Endothelial cell of umbilical vein (primary cell): ENCODE measurements around the gene CYTH1. TPM values are rescaled to one million over a fixed set of nuclear protein-coding genes. Genes with fewer than 3 reads are reported as not detected.

ENCODE experiments used
- BruUV-seq: library from RNA; stranded (reverse); fragments of 400-500 nt; replicated peaks from 2 replicates; lab custom pipeline; 2021; lab: Mats Ljungman, UMichigan
- CTCF ChIA-PET: fragments of 300-600, 350-600 bp; sonication (Branson Sonifier 250); formaldehyde crosslinking; loops from one replicate; lab custom pipeline; 2021; ENCODE audit warnings: antibody characterized with exemption, inconsistent platforms; lab: Charles Lee
- POLR2A ChIA-PET: fragments of 300-600, 350-600 bp; sonication (Branson Sonifier 250); formaldehyde crosslinking; loops from one replicate; lab custom pipeline; 2021; ENCODE audit warnings: antibody characterized with exemption, inconsistent platforms; lab: Charles Lee
- DNase-seq: peaks from one replicate; pipeline ENCODE4 v3.0.0-alpha.2; 2011; ENCODE audit warnings: low read depth, low spot score
- FAIRE-seq: peaks from 2 replicates; lab custom pipeline; 2011; peaks lifted over from hg19 to GRCh38; lab: Jason Lieb, UNC
- H2AFZ ChIP-seq: 2 replicates; pipeline ENCODE4 v1.6.0; 2012; ENCODE audit warnings: low read depth, low read length, control low read depth, inconsistent platforms
- H3K27ac ChIP-seq: 2 replicates; pipeline ENCODE4 v1.5.1; 2011; ENCODE audit warnings: low read depth, mild to moderate bottlenecking, control low read depth, low read length, moderate library complexity; ENCODE audit not compliant: insufficient read depth
- H3K27me3 ChIP-seq, 2 experiments: 2 replicates each; pipeline versions ENCODE4 v1.6.0 to v1.6.1; 2011; ENCODE audit warnings: low read length in 2 of 2, mixed read lengths in 1 of 2; ENCODE audit not compliant: control insufficient read depth in 2 of 2, insufficient read depth in 2 of 2
- H3K36me3 ChIP-seq, 2 experiments: 2 replicates in 1 of 2; 3 replicates in 1 of 2; pipeline ENCODE4 v1.5.1; 2011; ENCODE audit warnings: low read length in 2 of 2, mild to moderate bottlenecking in 1 of 2, moderate library complexity in 1 of 2; ENCODE audit not compliant: control insufficient read depth in 2 of 2, insufficient read depth in 2 of 2; ENCODE audit errors: extremely low read depth in 1 of 2
- H3K4me1 ChIP-seq: 3 replicates; pipeline ENCODE4 v1.5.1; 2011; ENCODE audit warnings: mild to moderate bottlenecking, low read length; ENCODE audit not compliant: control insufficient read depth, insufficient read depth; ENCODE audit errors: extremely low read depth
- H3K4me2 ChIP-seq: 2 replicates; pipeline ENCODE4 v1.6.1; 2011; ENCODE audit warnings: low read length, control low read depth, mixed read lengths; ENCODE audit not compliant: insufficient read depth
- H3K4me3 ChIP-seq, 3 experiments: fragments of 200-600 bp in 1 of 3; sonication (generic), shearing (Covaris generic) in 1 of 3; replicated peaks in 1 of 3; 2 replicates each; pipeline ENCODE4 v1.5.1; 2011 to 2016; ENCODE audit warnings: control low read depth in 3 of 3, low read length in 3 of 3, mild to moderate bottlenecking in 2 of 3, inconsistent platforms in 1 of 3, low read depth in 1 of 3, moderate library complexity in 1 of 3; ENCODE audit not compliant: insufficient read depth in 1 of 3
- H3K79me2 ChIP-seq: 2 replicates; pipeline ENCODE4 v1.6.0; 2012; ENCODE audit warnings: low read length, inconsistent platforms; ENCODE audit not compliant: control insufficient read depth, insufficient read depth
- H3K9ac ChIP-seq: replicated peaks from 2 replicates; pipeline ENCODE3; 2011; ENCODE audit warnings: low read length, control low read depth; ENCODE audit not compliant: insufficient read depth; ENCODE audit errors: extremely low read depth
- H3K9me1 ChIP-seq: replicated peaks from 3 replicates; pipeline ENCODE4 v1.6.0; 2011; ENCODE audit warnings: mild to moderate bottlenecking, low read length; ENCODE audit not compliant: control insufficient read depth, insufficient read depth; ENCODE audit errors: extremely low read depth
- H3K9me3 ChIP-seq: replicated peaks from 2 replicates; pipeline ENCODE4 v1.5.1; 2012; ENCODE audit warnings: low read length, inconsistent platforms; ENCODE audit not compliant: control insufficient read depth, insufficient read depth
- H4K20me1 ChIP-seq: replicated peaks from 2 replicates; pipeline ENCODE3; 2011; ENCODE audit warnings: mild to moderate bottlenecking, low read length; ENCODE audit not compliant: control insufficient read depth, insufficient read depth; ENCODE audit errors: extremely low read depth
- EZH2 ChIP-seq: IDR thresholded peaks from 2 replicates; pipeline ENCODE4 v1.6.1; 2012; ENCODE audit warnings: borderline replicate concordance, low read depth, mild to moderate bottlenecking, moderate library complexity, low read length, inconsistent platforms; ENCODE audit not compliant: severe bottlenecking
- FOS ChIP-seq: IDR thresholded peaks from 2 replicates; pipeline ENCODE4 v1.6.1; 2011; ENCODE audit warnings: mild to moderate bottlenecking, low read length, moderate library complexity, borderline replicate concordance; ENCODE audit not compliant: insufficient read depth
- GATA2 ChIP-seq: IDR thresholded peaks from 2 replicates; pipeline ENCODE4 v1.7.0; 2011; ENCODE audit warnings: low read depth, mild to moderate bottlenecking, moderate library complexity, mixed read lengths, low read length; ENCODE audit not compliant: insufficient read length, insufficient read depth
- JUN ChIP-seq: IDR thresholded peaks from 2 replicates; pipeline ENCODE4 v1.6.1; 2011; ENCODE audit warnings: borderline replicate concordance, low read depth; ENCODE audit not compliant: insufficient read length, insufficient read depth
- POLR2A ChIP-seq: IDR thresholded peaks from 2 replicates; pipeline ENCODE4 v1.6.1; 2012; ENCODE audit warnings: low read depth, mild to moderate bottlenecking, control low read depth, low read length
- POLR2AphosphoS5 ChIP-seq: IDR thresholded peaks from 2 replicates; pipeline ENCODE4 v1.6.1; 2012; ENCODE audit warnings: low read depth, mild to moderate bottlenecking, control low read depth, low read length, moderate library complexity; ENCODE audit not compliant: insufficient read depth
- dilution Hi-C: fragments of 300-500 bp; cut with MboI; formaldehyde crosslinking; loops from one replicate; pipeline ENCODE4 v1.15.0; 2019; ENCODE audit warnings: low sequenced_read_pairs; ENCODE audit not compliant: extremely low pct_ligation_motif_present
- intact Hi-C: fragments of 100-400 bp; cut with micrococcal nuclease; formaldehyde crosslinking; loops from one replicate; pipeline ENCODE4 v1.10.0; 2022
- polyA plus RNA-seq, 4 experiments: library from polyadenylated mRNA; depleted of rRNA in 3 of 4; stranded (reverse) in 3 of 4; unstranded in 1 of 4; fragments of >200 nt; gene quantifications; 2 replicates each; pipeline versions ENCODE4 v1.2.1 to v1.2.3, GENCODE V29; 2011 to 2012; ENCODE audit warnings: missing spikeins in 1 of 4
- total RNA-seq: library from RNA; stranded (reverse); gene quantifications from 2 replicates; pipeline ENCODE4 v1.2.3, GENCODE V29; 2021
- TF ChIP-seq, protein P1 (sequence below): IDR thresholded peaks from 2 replicates; pipeline ENCODE4 v1.6.1; 2011; ENCODE audit not compliant: insufficient read depth, insufficient read length
- TF ChIP-seq, protein P2 (sequence below), 2 donors: IDR thresholded peaks; 1 replicate in 1 of 2; 2 replicates in 1 of 2; pipeline ENCODE4 v1.5.1; 2011; ENCODE audit warnings: low read length in 2 of 2, mild to moderate bottlenecking in 2 of 2, moderate library complexity in 2 of 2, control low read depth in 1 of 2, inconsistent platforms in 1 of 2, low read depth in 1 of 2; ENCODE audit not compliant: insufficient read depth in 1 of 2; ENCODE audit errors: extremely low read depth in 1 of 2

The CYTH1 gene
- total and polyA plus RNA-seq, 2 donors (not counting 3 experiments of a cell fraction or from before 2014, with no cell fraction given) = 35.9 to 49.9 TPM

DNA sequence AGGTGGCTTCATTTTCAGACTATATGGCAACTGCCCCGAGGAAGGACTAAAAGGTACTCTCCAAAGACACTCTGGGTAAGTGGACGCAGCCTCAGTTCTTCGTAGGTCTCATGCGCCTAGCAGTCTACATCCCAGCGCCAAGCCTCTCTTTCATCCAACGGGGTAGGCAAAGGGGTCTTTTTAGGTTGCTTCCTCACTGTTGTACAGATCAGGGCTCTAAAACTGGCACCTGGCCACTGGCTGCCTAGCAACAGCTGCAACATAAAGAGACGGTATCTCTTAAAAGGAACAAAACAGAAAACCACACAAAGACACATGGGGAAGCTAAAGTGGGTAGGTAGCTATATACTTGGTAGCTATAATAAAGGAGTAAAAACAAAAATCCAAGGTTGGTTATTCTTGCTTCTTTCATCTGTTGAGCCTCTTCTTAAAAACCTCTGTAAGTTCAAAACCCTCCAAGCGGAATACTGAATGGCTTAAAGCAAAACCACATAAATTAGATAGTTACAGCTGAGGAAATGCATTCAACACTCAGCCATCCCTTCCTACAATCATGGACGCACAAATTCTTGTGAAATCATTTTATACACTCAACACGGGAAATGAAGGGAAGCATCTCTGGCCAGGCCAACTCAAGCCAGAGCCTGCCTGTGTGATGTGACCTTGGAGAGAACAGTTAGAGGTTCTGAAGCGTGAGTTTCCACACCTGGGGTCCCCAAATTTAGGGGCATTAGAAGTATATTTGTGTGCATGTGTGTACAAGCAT is 22.7 kb downstream of the CYTH1 start:
- Histone ChIP-seq H3K9ac (no peak overlapping the region), H3K27ac (no peak overlapping the region), H3K27me3 (no peaks in the 10 kb centered on the region), H3K79me2 (peaks cover 9% of the 10 kb centered on the region), H3K4me2 (no peak overlapping the region), H3K9me3 (no peaks in the 10 kb centered on the region), H3K9me1 (no peaks in the 10 kb centered on the region), H3K4me3 (no peak overlapping the region), H3K36me3 (no peaks in the 10 kb centered on the region), H2AFZ (no peak overlapping the region), H3K4me1 (peaks cover 17% of the 10 kb centered on the region), H4K20me1 (no peaks in the 10 kb centered on the region)
- DNase-seq (peak; percentile 46), FAIRE-seq (no peak)
- intact Hi-C loops (no loop called here), dilution Hi-C loops (no loop called here)
- BruUV-seq = no TSS peak
- CTCF ChIA-PET = interaction anchor here (1.4 kb wide), 1 partner anchor 12 kb away, joined by 3 read pairs; no protein-coding TSS in a partner anchor
- POLR2A ChIA-PET = no interaction called here
- no peak for TF ChIP-seq FOS
- TF ChIP-seq JUN = no peak
- TF ChIP-seq, protein P1, sequence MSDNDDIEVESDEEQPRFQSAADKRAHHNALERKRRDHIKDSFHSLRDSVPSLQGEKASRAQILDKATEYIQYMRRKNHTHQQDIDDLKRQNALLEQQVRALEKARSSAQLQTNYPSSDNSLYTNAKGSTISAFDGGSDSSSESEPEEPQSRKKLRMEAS = no peak
- TF ChIP-seq, protein P2, sequence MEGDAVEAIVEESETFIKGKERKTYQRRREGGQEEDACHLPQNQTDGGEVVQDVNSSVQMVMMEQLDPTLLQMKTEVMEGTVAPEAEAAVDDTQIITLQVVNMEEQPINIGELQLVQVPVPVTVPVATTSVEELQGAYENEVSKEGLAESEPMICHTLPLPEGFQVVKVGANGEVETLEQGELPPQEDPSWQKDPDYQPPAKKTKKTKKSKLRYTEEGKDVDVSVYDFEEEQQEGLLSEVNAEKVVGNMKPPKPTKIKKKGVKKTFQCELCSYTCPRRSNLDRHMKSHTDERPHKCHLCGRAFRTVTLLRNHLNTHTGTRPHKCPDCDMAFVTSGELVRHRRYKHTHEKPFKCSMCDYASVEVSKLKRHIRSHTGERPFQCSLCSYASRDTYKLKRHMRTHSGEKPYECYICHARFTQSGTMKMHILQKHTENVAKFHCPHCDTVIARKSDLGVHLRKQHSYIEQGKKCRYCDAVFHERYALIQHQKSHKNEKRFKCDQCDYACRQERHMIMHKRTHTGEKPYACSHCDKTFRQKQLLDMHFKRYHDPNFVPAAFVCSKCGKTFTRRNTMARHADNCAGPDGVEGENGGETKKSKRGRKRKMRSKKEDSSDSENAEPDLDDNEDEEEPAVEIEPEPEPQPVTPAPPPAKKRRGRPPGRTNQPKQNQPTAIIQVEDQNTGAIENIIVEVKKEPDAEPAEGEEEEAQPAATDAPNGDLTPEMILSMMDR (IDR thresholded peaks at IDR 0.05; ENCODE audit: extremely low read depth in 1 of 2, insufficient read depth in 1 of 2, low read depth in 1 of 2, low read length in 2 of 2) = no peak
- no peak for TF ChIP-seq EZH2
- no peak for TF ChIP-seq POLR2AphosphoS5
- no peak for TF ChIP-seq POLR2A
- TF ChIP-seq GATA2 = no peak
